Measurements from ENCODE around the gene PTER. TPM values are rescaled to one million over a fixed set of nuclear protein-coding genes. Genes with fewer than 3 reads are reported as not detected.

The PTER gene
- total RNA-seq, 6 donors from 2014 or later, result 7.8 to 30.0 (median 16.4) TPM

DNA sequence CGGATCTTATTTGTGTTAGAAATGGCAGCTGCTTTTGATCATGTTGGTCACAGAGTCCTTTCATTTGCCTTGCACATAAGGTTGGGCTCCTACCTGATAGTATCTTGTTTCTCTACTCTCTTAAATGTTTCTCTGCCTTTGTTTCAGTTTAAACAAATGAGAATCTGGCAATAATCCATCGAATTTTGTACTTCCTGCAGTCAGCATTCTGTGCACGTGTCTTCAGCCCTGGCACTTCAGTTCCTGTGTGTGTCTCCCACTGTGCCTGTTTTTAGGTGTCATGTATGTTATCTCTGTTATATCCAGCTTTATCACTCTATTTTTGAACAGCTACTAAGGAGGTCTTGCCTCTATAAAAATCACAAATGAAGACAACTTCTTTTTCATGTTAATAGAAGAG lies 28.4 kb upstream of the PTER start:
- no peak for TF ChIP-seq EP300 (IDR thresholded peaks at IDR 0.05)
- no peaks in the 10 kb centered on the region for H3K27me3 ChIP-seq
- no peaks in the 10 kb centered on the region for H3K9me3 ChIP-seq
- no peaks in the 10 kb centered on the region for H3K4me1 ChIP-seq
- no peak overlapping the region for H3K4me3 ChIP-seq
- DNase-seq (no peak), ATAC-seq (ENCODE audit: low FRiP score in 2 of 2) (no peak)
- no peak overlapping the region for H3K27ac ChIP-seq
- 24 to 27% methylated on average over 3 of the region's 3 CpGs for WGBS, 2 donors
- H3K36me3 ChIP-seq, result no peaks in the 10 kb centered on the region

DNA sequence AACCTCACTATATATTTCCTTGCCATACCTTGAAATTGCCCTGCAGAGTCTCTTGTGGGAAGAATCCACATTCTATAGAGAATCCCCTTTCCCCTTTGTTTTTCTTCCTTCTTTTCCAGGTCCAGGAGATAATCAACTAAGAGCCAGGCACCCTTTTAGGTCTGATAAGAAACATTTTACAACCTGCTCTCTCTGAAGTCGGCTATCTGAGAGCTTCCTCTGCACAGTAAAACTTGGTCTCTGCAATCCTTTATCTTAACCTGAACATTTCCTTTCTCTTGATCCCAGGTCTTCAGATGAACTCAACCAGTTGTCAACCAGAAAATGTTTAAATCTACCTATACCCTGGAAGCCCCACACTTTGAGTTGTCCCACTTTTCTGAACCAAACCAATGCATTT lies 19.5 kb upstream of the PTER start:
- H3K27ac ChIP-seq, result no peak overlapping the region
- H3K36me3 ChIP-seq, result no peaks in the 10 kb centered on the region
- no peak for ATAC-seq (ENCODE audit: low FRiP score in 2 of 2)
- 38 to 48% methylated on average over 1 of the region's 1 CpG for WGBS, 2 donors
- no peak overlapping the region for H3K4me3 ChIP-seq
- no peak for DNase-seq
- H3K4me1 ChIP-seq, result no peaks in the 10 kb centered on the region
- no peaks in the 10 kb centered on the region for H3K27me3 ChIP-seq
- TF ChIP-seq EP300 (IDR thresholded peaks at IDR 0.05) (no peak), POLR2AphosphoS5 (IDR thresholded peaks at IDR 0.05) (no peak)
- H3K9me3 ChIP-seq, result no peaks in the 10 kb centered on the region

DNA sequence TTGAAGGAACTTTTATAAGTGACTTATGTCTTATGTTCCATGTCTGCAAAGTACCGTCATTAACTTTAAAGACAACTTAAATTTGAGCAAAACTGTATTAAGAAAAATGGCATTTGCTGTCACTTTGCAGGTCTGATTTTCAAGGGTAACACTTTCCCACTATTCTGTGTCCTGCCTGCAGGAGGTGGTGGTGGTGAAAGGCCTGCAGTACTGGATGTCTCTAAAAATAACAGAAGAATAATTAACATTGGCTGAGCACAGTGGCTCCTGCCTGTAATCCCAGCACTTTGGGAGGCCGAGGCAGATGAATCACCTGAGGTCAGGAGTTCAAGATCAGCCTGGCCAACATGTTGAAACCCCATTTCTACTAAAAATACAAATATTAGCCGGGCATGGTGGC lies 13.2 kb upstream of the PTER start:
- Histone ChIP-seq H3K4me1 (no peaks in the 10 kb centered on the region), H3K27ac (no peak overlapping the region), H3K9me3 (no peaks in the 10 kb centered on the region), H3K36me3 (no peaks in the 10 kb centered on the region), H3K4me3 (no peak overlapping the region), H3K27me3 (no peaks in the 10 kb centered on the region)
- DNase-seq (no peak), ATAC-seq (ENCODE audit: low FRiP score in 2 of 2) (no peak)
- 71 to 72% methylated on average over 3 of the region's 3 CpGs for WGBS, 2 donors
- TF ChIP-seq POLR2AphosphoS5 (IDR thresholded peaks at IDR 0.05) (no peak), EP300 (IDR thresholded peaks at IDR 0.05) (no peak), POLR2A (IDR thresholded peaks at IDR 0.05) (no peak)
- TF ChIP-seq, protein P1, sequence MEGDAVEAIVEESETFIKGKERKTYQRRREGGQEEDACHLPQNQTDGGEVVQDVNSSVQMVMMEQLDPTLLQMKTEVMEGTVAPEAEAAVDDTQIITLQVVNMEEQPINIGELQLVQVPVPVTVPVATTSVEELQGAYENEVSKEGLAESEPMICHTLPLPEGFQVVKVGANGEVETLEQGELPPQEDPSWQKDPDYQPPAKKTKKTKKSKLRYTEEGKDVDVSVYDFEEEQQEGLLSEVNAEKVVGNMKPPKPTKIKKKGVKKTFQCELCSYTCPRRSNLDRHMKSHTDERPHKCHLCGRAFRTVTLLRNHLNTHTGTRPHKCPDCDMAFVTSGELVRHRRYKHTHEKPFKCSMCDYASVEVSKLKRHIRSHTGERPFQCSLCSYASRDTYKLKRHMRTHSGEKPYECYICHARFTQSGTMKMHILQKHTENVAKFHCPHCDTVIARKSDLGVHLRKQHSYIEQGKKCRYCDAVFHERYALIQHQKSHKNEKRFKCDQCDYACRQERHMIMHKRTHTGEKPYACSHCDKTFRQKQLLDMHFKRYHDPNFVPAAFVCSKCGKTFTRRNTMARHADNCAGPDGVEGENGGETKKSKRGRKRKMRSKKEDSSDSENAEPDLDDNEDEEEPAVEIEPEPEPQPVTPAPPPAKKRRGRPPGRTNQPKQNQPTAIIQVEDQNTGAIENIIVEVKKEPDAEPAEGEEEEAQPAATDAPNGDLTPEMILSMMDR (IDR thresholded peaks at IDR 0.05), result no peak

GRCh38 chr10:16425449-16425848 lies 11.4 kb upstream of the PTER start:
- Histone ChIP-seq H3K4me1 (no peaks in the 10 kb centered on the region), H3K27ac (no peak overlapping the region), H3K36me3 (no peaks in the 10 kb centered on the region), H3K27me3 (no peaks in the 10 kb centered on the region), H3K4me3 (no peak overlapping the region), H3K9me3 (no peaks in the 10 kb centered on the region)
- TF ChIP-seq, protein P1 (IDR thresholded peaks at IDR 0.05), result no peak
- TF ChIP-seq POLR2AphosphoS5 (IDR thresholded peaks at IDR 0.05) (no peak), EP300 (IDR thresholded peaks at IDR 0.05) (no peak), POLR2A (IDR thresholded peaks at IDR 0.05) (no peak)
- no peak for ATAC-seq (ENCODE audit: low FRiP score in 2 of 2)
- no peak for DNase-seq
- WGBS, 2 donors, result 85 to 98% methylated on average over 3 of the region's 3 CpGs

DNA sequence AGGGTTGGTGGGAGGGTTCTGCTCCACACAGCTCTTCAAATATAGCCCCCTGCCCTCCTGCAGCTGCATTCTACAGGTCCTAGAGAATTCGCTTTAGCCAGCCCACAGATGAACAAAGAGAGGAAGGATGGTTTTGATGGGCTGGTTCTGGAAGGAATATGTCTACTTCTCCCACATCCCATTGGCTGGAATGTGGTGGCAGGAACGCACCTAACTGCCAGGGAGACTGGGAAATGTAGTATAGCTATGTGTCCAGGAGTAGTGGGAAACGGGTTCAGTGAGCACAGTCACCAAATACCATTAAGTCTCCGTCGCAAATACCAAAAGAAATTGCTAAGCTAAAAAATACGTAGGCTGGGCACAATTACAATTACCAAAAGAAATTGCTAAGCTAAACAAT lies 7.3 kb upstream of the PTER start:
- TF ChIP-seq EP300 (IDR thresholded peaks at IDR 0.05), result no peak
- TF ChIP-seq, protein P1 (IDR thresholded peaks at IDR 0.05), result no peak
- no peak for TF ChIP-seq POLR2AphosphoS5 (IDR thresholded peaks at IDR 0.05)
- no peak for TF ChIP-seq POLR2A (IDR thresholded peaks at IDR 0.05)
- H3K4me3 ChIP-seq, result no peak overlapping the region
- no peaks in the 10 kb centered on the region for H3K36me3 ChIP-seq
- H3K9me3 ChIP-seq, result no peaks in the 10 kb centered on the region
- H3K4me1 ChIP-seq, result no peaks in the 10 kb centered on the region
- H3K27me3 ChIP-seq, result no peaks in the 10 kb centered on the region
- DNase-seq, result no peak
- no peak overlapping the region for H3K27ac ChIP-seq
- no peak for ATAC-seq (ENCODE audit: low FRiP score in 2 of 2)
- WGBS, 2 donors, result 81 to 84% methylated on average over 6 of the region's 6 CpGs

DNA sequence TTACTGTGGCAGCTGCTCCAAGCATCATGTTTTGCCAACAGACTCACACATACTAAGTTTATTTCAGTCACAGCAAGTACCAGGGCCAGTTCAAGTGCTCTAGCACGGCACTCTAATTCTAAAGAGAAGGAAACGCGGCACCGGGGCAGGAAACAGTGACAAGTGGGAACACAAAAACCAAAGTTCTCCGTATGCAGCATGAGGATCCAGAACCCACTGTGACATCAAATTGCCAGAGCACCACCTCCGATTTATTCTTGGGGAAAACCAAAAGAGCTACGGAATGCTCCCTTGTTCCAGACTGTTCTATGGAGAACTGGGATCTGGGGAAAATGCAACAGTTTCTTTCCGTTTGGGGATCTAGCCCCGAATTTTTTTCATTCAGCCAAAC lies 448 bp upstream of the PTER start:
- DNase-seq (peak in 1 of 2 donors; percentile 49), ATAC-seq (ENCODE audit: low FRiP score in 2 of 2) (peak; percentile 17 to 23)
- TF ChIP-seq POLR2AphosphoS5 (IDR thresholded peaks at IDR 0.05) (no peak), EP300 (IDR thresholded peaks at IDR 0.05) (no peak)
- Histone ChIP-seq H3K4me3 (peak overlapping the region; percentile 18 to 77 (median 64)), H3K27me3 (no peaks in the 10 kb centered on the region), H3K27ac (peak overlapping the region; percentile 88 to 91 (median 89)), H3K4me1 (peaks cover 9 to 38% (median 25%) of the 10 kb centered on the region in 4 donors), H3K9me3 (no peaks in the 10 kb centered on the region), H3K36me3 (no peaks in the 10 kb centered on the region)
- 2% methylated on average over 9 of the region's 9 CpGs for WGBS, 2 donors

Data from upper lobe of left lung (tissue), 6 donors.